GM19468 (cell line): ENCODE measurements around the gene MANEAL.

Experiments
- ATAC-seq: cut with Tn5 transposase; IDR thresholded peaks from one replicate; pipeline ENCODE4 v1.9.1; 2021; ENCODE audit warnings: mild to moderate bottlenecking, moderate library complexity, moderate number of reproducible peaks; ENCODE audit not compliant: unreplicated experiment; ENCODE audit errors: extremely low read depth

Gene MANEAL

DNA sequence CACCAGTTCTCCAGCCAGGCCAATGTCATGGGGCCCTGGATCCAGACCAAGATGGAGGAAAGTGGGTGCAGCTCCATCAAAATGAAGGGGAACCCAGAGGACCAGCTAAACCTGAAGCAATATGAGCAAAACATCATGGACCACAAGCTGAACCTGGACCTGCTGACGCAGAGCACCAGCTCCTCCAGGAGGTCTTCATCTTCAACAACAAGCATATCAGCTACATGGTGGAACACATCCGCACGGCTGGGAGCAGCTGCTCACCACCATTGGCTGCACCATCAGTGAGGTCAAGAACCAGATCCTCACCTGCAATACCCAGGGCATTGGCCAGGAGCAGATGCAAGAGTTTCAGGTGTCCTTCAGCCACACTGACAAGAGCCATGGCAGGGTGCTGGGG lies 15.0 kb upstream of the MANEAL start:
- no peak for ATAC-seq

- ATAC-seq: no peak
Observed at GRCh38 chr1:37782491-37782890, 11.2 kb upstream of the MANEAL start.

- no peak for ATAC-seq
Observed at GRCh38 chr1:37792943-37793686, 532 bp upstream of the MANEAL start.

GRCh38 chr1:37794372-37795339 lies 1.0 kb downstream of the MANEAL start:
- ATAC-seq: no peak

DNA sequence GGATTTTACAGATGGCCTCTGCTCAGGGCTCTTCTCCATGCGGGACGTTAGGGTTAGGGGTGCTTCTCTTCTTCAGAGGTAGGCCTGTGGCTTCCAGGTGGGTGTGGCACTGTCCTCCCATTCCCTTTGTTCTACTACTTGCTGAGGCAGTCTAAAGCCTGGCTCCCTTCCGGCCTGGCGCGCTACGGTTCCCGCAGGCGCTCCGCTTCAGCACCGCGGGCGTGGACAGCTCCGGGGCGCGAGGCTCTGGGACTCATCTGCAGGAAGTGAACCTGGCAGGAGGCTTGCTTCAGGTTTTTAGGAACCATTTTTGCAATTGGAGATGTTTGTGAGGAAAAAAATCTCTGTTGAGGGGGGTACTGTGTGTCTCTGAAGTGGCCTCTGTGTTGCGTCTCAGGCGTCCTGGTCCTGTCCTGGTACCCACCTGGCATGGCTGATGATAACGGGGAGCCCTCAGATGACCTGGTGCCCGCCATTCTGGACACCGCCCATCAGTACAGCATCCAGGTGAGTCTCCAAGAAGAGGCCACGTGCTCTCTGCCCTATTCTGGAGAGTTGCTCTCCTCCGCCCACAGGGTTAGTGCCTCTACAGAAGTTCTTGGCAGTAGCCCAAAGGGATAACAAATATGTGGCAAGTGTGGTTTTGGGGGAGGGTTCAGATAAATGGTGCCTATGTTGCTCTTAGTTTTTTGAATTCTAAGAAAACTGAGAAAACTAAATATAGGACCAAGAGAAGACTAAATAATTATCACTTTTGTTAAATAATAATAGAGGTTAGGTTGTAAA lies 1.9 kb downstream of the MANEAL start:
- no peak for ATAC-seq

GRCh38 chr1:37797750-37798345 lies 4.2 kb downstream of the MANEAL start:
- no peak for ATAC-seq

DNA sequence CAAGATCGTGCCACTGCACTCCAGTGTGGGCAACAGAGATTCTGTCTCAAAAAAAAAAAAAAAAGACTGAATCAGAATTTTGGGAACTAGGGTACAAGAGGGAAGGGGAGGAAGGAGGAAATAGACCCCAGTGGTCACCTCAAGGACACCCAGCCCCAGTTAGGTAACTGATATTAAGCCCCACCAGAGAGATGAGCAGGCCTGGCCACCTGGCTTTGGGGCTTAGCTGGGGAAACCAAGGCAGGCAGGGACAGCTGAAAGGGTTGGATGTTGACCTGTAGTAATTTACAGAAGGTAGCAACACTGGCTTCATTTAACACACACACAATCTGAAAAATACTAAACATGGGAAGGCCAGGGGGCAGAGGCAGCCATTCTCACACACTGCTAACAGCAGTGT lies 8.8 kb downstream of the MANEAL start:
- ATAC-seq: no peak

DNA sequence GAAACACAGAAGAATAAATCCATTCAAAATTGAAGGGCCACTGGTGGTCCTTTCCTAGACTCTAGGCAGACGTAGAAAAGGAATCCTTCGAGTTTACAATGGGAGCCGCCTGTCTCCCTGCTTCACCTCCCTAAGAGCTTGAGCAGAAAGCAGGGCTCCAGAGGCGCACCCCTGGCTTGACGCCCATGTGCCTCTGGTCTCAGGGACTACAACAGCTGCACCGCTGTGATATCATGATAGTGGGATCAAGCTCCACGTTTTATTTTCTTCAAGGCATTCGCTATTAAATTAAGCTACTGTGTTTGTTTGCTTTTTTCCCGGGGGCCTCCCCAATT lies 13.5 kb downstream of the MANEAL start:
- no peak for ATAC-seq

DNA sequence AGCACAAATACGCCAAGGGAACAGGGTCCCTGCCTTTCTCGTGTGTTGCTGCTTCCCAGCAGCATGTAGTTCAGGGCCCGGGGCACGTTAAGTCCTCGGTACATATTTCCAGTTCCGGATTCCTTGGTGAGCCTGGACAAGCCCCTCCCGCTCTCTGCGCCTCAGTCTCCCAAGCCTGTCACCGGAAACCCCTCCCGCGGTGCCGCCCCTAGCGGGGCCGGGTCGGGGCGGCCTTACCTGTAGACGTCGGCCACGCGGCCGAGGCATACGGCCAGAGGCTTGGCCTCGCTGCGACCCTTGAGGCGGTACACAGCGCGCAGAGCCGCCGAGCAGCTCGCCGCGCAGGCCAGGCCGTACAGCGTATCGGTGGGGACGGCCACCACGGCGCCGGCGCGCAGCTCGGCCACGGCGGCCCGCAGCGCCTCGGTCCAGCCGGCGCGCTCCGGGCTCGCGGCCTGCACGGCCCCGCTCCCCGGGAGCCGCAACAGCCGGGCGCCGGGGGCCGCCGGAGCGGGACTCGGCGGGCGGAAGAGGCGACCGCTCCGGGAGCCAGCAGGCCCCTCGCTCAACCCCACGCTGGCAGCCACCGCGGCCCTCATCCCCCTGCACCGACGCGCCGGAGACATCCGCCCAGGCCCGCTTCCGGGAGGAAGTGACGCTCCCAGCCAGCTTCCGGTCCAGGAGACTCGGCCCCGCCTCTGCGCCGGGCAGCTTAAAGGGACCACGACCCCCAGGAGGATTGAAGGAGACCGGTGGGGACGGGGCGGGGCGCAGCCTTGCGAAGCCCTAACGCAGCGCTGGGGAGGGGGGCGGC lies 14.1 kb downstream of the MANEAL start, which contains the start of the genes C1orf122 and YRDC:
TSS of gene C1orf122 (plus strand) at position 236 of the 814 bp plus-strand sequence. CDS start 615 bp downstream, outside the sequence.
TSS of gene YRDC (minus strand) at position 654 of the 814 bp plus-strand sequence. CDS start at position 626, 28 bp downstream.
- ATAC-seq: peak; percentile 65

- ATAC-seq: no peak
Observed at GRCh38 chr1:37808369-37809319, 15.0 kb downstream of the MANEAL start.

- ATAC-seq: no peak
Observed at GRCh38 chr1:37809942-37810341, 16.3 kb downstream of the MANEAL start.

- ATAC-seq: no peak
Observed at GRCh38 chr1:37811027-37811655, 17.5 kb downstream of the MANEAL start.

DNA sequence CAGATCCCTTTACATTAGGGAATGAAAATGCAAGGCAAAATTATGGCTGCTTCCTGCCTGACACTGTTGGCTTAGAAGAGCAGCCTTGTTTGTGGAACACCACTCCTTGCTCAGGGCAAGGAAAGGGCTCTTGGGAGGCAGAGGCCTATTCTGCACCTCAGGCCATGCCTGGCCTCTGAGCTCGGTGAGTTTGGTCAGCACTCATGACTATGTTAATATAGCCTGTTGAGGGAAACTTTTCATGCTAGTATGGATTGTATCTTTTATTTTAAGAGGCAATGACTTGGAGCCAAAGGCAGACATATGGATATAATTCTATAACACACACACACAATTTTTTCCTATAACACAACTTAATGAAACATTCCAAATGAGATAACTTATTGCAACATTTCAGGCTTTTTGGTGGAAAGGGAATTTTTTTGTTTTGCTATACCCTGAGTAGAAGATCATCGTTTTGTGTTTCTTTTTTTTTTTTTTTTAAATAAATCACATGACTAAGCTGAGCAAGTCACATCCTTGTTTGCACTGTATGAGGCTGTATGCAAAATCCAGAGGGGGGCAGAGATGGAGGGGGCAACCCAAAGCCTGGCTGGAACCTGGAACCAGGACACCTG lies 20.0 kb downstream of the MANEAL start:
- no peak for ATAC-seq

DNA sequence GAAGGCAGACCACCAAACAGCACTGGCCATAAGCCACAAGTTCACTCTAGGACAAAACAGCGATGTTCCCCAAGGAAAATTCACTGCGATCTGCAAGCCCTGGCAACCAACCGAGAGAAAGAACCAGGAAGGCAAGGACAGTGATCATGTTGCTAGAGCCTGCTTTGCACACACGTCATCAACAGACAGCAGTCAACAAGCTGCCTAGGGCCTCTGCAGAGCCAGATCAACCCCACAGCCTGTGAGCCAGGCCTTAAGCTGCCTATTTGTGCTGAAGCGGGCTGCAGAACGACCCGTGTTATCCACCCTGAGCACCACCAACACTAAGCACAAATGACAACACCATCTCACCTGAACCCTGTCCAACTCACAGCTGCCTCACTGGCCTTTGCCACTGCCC lies 20.6 kb downstream of the MANEAL start:
- no peak for ATAC-seq

- no peak for ATAC-seq
Observed at GRCh38 chr1:37817481-37817880, 23.8 kb downstream of the MANEAL start.

- no peak for ATAC-seq
Observed at GRCh38 chr1:37821481-37821880, 27.8 kb downstream of the MANEAL start.
